22Rv1 (cell line): ENCODE measurements around the gene SLC15A3.

Experiments
- H3K27ac ChIP-seq: fragments of 450-650 bp; 2 replicates; pipeline ENCODE4 v1.5.1; 2017
- CTCF ChIP-seq: fragments of 450-650 bp; IDR thresholded peaks from 2 replicates; pipeline ENCODE4 v1.5.1; 2017; ENCODE audit warnings: mild to moderate bottlenecking
- ZFX ChIP-seq: fragments of 450-650 bp; IDR thresholded peaks from 2 replicates; pipeline ENCODE4 v1.6.1; 2017; ENCODE audit warnings: antibody characterized with exemption, borderline replicate concordance

The SLC15A3 gene

DNA sequence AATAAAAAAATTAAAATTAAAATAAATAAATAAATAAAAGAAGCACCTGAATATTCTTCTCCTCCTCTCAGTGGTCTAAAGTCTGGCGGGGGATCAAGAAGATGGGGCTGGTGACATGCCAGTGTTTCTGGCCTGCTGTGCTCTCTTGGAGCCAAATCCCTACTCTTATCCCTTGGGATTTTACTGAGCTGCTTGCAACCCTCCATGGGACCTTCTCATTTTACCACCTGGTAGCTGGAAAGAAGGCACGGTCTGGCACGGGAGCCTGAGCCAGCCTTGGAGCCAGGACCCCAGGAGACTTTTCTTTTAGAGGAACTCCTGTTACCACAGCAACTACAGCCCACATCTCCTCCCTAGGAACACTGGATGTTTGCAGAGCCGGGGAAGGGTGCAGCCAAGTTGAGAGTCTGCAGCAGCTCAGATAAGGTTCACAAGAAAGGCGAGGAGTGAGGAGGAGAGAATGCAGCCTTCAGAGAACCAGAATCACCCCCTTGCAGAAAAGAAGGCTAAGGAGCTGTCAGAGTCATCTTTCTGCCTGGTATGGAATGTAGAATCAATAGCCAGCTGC is 41.0 kb upstream of the SLC15A3 start:
- no peak overlapping the region for H3K27ac ChIP-seq
- TF ChIP-seq CTCF (no peak), ZFX (no peak)

GRCh38 chr11:60991457-60991856 is 39.5 kb upstream of the SLC15A3 start:
- no peak overlapping the region for H3K27ac ChIP-seq
- TF ChIP-seq ZFX (no peak), CTCF (no peak)

DNA sequence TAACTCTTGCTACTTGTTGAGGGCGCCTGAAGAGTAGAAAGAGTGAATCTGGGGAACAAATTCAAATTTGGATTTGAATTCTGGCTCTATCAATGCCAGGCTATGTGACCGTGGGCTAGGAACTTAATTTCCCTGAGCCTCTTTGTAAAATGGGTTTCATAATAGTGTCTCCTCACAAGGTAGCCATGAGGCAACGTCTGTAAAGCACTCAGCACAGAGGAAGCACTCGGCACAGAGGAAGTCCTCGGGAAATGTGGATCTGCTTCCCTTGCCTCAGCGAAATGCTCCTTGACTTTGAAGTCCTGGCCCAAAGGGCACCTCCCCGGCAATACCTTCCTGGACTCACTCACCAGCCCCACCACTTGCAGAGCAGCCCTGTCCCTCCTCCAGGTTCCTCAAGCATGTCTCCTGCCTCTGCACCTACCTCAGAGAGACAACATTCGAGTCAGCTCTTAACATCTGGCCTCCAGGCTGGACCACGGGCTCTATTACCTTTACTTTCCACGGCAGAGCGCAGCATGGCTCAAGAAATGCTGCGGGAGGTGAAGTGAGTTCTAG is 37.2 kb upstream of the SLC15A3 start:
- H3K27ac ChIP-seq, result no peak overlapping the region
- TF ChIP-seq CTCF (no peak), ZFX (no peak)

- TF ChIP-seq ZFX, result no peak
- TF ChIP-seq CTCF, result no peak
- no peak overlapping the region for H3K27ac ChIP-seq
Observed at GRCh38 chr11:60988658-60989057, 36.7 kb upstream of the SLC15A3 start.

GRCh38 chr11:60987577-60988277 is 35.8 kb upstream of the SLC15A3 start:
- TF ChIP-seq ZFX, result no peak
- TF ChIP-seq CTCF, result no peak
- H3K27ac ChIP-seq, result no peak overlapping the region

DNA sequence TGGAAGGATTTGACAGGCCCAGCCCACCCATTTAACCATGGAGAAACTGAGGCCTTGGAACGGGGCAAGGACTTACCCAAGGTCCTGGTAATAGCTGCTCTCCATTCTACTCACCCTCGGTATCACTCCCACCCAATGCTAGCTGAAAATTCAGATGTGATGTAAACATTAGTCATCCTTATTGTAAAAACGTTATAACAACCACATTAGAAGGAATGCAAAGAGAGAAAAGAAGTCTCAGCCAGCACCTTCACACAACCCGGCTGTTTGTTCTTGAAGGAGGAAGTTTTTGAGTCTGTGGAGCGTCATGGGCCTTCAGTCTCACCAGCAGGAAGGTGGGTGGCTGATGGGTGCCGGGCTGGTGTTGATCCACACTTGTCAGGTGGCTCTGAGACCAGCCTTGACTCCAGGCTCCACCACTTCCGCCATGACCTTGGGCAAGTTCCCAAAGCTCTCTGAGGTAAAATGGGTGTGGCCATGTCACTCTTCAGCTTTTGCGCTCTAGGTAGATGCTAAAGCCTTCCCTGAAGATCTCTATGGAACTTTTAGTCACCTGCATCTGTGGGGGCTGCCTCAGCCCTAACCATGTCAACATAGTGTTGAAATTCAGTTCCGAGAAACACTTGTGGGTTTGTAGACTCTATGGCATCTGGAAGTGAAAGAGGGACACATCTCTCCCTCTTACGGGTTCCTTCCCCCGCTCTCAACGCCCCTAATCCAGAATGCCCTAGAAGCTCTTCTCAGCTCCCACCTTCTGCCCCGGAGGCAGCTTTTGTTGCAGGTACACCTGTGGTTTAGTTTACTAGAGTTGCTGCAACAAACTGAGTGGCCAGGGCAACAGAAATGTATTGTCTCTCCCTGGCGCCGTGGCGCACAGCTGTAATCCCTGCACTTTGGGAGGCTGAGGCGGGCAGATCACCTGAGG is 34.3 kb upstream of the SLC15A3 start:
- TF ChIP-seq CTCF, result no peak
- TF ChIP-seq ZFX, result no peak
- no peak overlapping the region for H3K27ac ChIP-seq
